Measurements from ENCODE around the gene DST.
"Not testable (repeated sequence)": the region's sequence is repeated elsewhere in the genome, so short reads cannot be mapped to it uniquely, and the experiment has no call there.

Gene DST

GRCh38 chr6:56515081-56515905 is 127.4 kb downstream of the DST start:
- no peak for DNase-seq (ENCODE audit: low spot score)

GRCh38 chr6:56514395-56514794 is 128.3 kb downstream of the DST start:
- no peak for DNase-seq (ENCODE audit: low spot score)

GRCh38 chr6:56513631-56514030 is 129.1 kb downstream of the DST start:
- DNase-seq (ENCODE audit: low spot score) = peak; percentile 17

- DNase-seq (ENCODE audit: low spot score) = no peak
Measured at GRCh38 chr6:56511591-56511990, 131.1 kb downstream of the DST start.

- DNase-seq (ENCODE audit: low spot score) = no peak
Measured at GRCh38 chr6:56510984-56511531, 131.6 kb downstream of the DST start.

GRCh38 chr6:56509031-56509430 is 133.7 kb downstream of the DST start:
- no peak for DNase-seq (ENCODE audit: low spot score)

GRCh38 chr6:56507517-56507916 is 135.2 kb downstream of the DST start:
- no peak for DNase-seq (ENCODE audit: low spot score)

GRCh38 chr6:56505512-56506260 is 137.0 kb downstream of the DST start:
- no peak for DNase-seq (ENCODE audit: low spot score)

GRCh38 chr6:56501993-56502392 is 140.7 kb downstream of the DST start:
- DNase-seq (ENCODE audit: low spot score) = no peak

- no peak for DNase-seq (ENCODE audit: low spot score)
Measured at GRCh38 chr6:56499095-56499494, 143.6 kb downstream of the DST start.

GRCh38 chr6:56497691-56498090 is 145.0 kb downstream of the DST start:
- no peak for DNase-seq (ENCODE audit: low spot score)

GRCh38 chr6:56497240-56497639 is 145.4 kb downstream of the DST start:
- DNase-seq (ENCODE audit: low spot score) = no peak

GRCh38 chr6:56496650-56497049 is 146.0 kb downstream of the DST start:
- DNase-seq (ENCODE audit: low spot score) = not testable (repeated sequence)

- DNase-seq (ENCODE audit: low spot score) = no peak
Measured at GRCh38 chr6:56495654-56496053, 147.0 kb downstream of the DST start.

- DNase-seq (ENCODE audit: low spot score) = peak; percentile 16
Measured at GRCh38 chr6:56491606-56492328, 150.9 kb downstream of the DST start.

- peak; percentile 84 for DNase-seq (ENCODE audit: low spot score)
Measured at GRCh38 chr6:56490993-56491392, 151.7 kb downstream of the DST start.

GRCh38 chr6:56489559-56489958 is 153.1 kb downstream of the DST start:
- no peak for DNase-seq (ENCODE audit: low spot score)

- no peak for DNase-seq (ENCODE audit: low spot score)
Measured at GRCh38 chr6:56488281-56488680, 154.4 kb downstream of the DST start.

GRCh38 chr6:56486681-56487080 is 156.0 kb downstream of the DST start:
- peak; percentile 80 for DNase-seq (ENCODE audit: low spot score)

- DNase-seq (ENCODE audit: low spot score) = peak; percentile 64
Measured at GRCh38 chr6:56484669-56485068, 158.0 kb downstream of the DST start.

GRCh38 chr6:56483929-56484328 is 158.8 kb downstream of the DST start:
- DNase-seq (ENCODE audit: low spot score) = peak; percentile 42

- DNase-seq (ENCODE audit: low spot score) = peak; percentile 23
Measured at GRCh38 chr6:56482525-56482924, 160.2 kb downstream of the DST start.

Data from kidney tubule cell (primary cell).